ENCODE data around the gene STAT3. TPM values are rescaled to one million over a fixed set of nuclear protein-coding genes. Genes with fewer than 3 reads are reported as not detected.

STAT3 gene
- total and polyA plus RNA-seq, 9 of the 15 experiments (the other 6 are each of a cell fraction or from before 2014, with no cell fraction given): 90.0 to 179 (median 114) TPM

DNA sequence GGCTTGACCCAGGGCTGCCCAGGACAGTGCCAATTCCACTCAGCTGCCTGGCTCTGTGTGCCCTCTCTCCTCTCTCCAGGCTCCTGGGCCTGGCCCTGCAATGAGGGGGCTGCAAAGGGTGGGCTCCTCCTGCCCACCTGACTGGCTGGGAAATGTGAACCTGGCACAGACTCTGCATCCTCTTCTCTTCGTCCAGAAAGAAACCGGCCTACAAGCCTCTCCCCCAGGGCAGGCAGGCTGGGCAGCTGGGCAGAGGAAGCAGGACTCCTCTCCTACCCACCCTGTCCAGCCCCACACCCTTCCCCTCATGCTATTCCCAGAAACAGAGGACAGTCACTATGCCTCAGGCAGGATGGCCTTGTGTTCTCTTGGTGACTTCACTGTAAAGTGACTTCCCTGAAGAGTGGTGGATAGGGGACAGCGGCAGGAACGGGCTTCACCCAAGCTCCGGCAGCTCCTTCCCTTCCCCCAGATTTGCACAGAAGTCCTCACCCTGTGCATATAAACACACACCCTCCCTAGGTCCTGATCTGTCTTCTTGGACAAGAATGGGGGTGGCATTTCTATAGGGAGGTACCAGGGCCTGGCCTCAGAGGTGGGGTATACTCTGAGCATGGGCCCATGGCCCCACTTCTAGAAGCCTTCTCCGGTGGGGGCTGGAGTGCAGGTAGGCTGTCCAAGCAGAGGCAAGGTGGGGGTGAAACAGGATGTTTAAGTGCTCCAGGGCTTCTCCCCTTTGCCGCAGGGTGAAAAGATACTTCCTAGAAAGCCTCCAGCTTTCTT lies 104.8 kb downstream of the STAT3 start:
- Histone ChIP-seq H4K20me1 (replicated peaks; ENCODE audit: control insufficient read depth, insufficient read depth, low read length) (no peaks in the 10 kb centered on the region), H3K9me3 (replicated peaks; ENCODE audit: control insufficient read depth, insufficient read depth, low read depth, low read length) (no peaks in the 10 kb centered on the region), H3K79me2 (ENCODE audit: control insufficient read depth, insufficient read depth, low read length) (peaks cover 80% of the 10 kb centered on the region), H3K4me1 (replicated peaks in 1 of 2; ENCODE audit: control insufficient read depth in 2 of 2, insufficient read depth in 2 of 2, low read length in 2 of 2) (peaks cover 49 to 55% of the 10 kb centered on the region in 2 experiments), H3K27ac (ENCODE audit: extremely low read depth, low read depth, low read length) (peak overlapping the region; percentile 59), H3K4me3 (peak overlapping the region; percentile 17; the same call in 1 of the 2 replicates), H3K9ac (ENCODE audit: insufficient read depth in 1 of 2, low read depth in 2 of 2, low read length in 2 of 2) (peak overlapping the region; percentile 47 to 82), H3K9me1 (ENCODE audit: control insufficient read depth, insufficient read depth, low read length) (no peaks in the 10 kb centered on the region), H3K4me2 (ENCODE audit: insufficient read depth, low read length) (peak overlapping the region; percentile 66), H2AFZ (ENCODE audit: low read depth, low read length) (no peak overlapping the region), H3K27me3 (ENCODE audit: control insufficient read depth in 2 of 2, insufficient read depth in 2 of 2, low read length in 2 of 2) (no peaks in the 10 kb centered on the region), H3K36me3 (ENCODE audit: control insufficient read depth, insufficient read depth, low read length) (peaks cover 37% of the 10 kb centered on the region; the same call in 2 of the 3 replicates)
- in situ Hi-C loops (cut with MboI): no loop called here
- 45% methylated on average over 7 of the region's 7 CpGs for WGBS (ENCODE audit: insufficient coverage, low coverage, missing lambda C conversion rate)
- ATAC-seq: 0 out of 3 replicates have a peak, but pooled peaks have one; percentile 1
- intact Hi-C loops (cut with micrococcal nuclease): no loop called here
- no peak for DNase-seq (ENCODE audit: extremely low read depth in 1 of 4, low spot score in 3 of 4)
- CTCF ChIA-PET (ENCODE audit: low intra/inter-chr PET ratio): no interaction called here
- POLR2A ChIA-PET: interaction anchor here (0.6 to 0.7 kb wide), 3 partner anchors 9 to 231 kb away, joined by 3 read pairs; no protein-coding TSS in a partner anchor
- no peak for FAIRE-seq
- TF ChIP-seq RBM15 (IDR thresholded peaks at IDR 0.05; ENCODE audit: insufficient read depth, low read length): no peak
- no peak for TF ChIP-seq RCOR1 (IDR thresholded peaks at IDR 0.05; ENCODE audit: borderline replicate concordance in 1 of 2, low read depth in 2 of 2, low read length in 2 of 2)
- no peak for TF ChIP-seq ZNF764 (CRISPR knock-in tag; IDR thresholded peaks at IDR 0.05; ENCODE audit: low read depth)
- peak; percentile 69 for TF ChIP-seq RBFOX2 (IDR thresholded peaks at IDR 0.05; ENCODE audit: low read depth, low read length)
- TF ChIP-seq, protein P1, sequence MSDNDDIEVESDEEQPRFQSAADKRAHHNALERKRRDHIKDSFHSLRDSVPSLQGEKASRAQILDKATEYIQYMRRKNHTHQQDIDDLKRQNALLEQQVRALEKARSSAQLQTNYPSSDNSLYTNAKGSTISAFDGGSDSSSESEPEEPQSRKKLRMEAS (CRISPR knock-in tag; IDR thresholded peaks at IDR 0.05): no peak
- TF ChIP-seq MTF1 (CRISPR knock-in tag; IDR thresholded peaks at IDR 0.05; ENCODE audit: borderline replicate concordance): no peak
- TF ChIP-seq ZNF274 (IDR thresholded peaks at IDR 0.05; ENCODE audit: borderline replicate concordance, low read depth, low read length): no peak
- TF ChIP-seq POLR2B (IDR thresholded peaks at IDR 0.05; ENCODE audit: low read depth, partially characterized antibody): no peak
- TF ChIP-seq NFXL1 (CRISPR knock-in tag; IDR thresholded peaks at IDR 0.05): no peak
- peak; percentile 47; the same call in 1 of the 2 replicates for TF ChIP-seq POLR2A (conservative IDR thresholded peaks at IDR 0.05)
- TF ChIP-seq YBX1 (IDR thresholded peaks at IDR 0.05): no peak
- TF ChIP-seq ZNF354B (CRISPR knock-in tag; IDR thresholded peaks at IDR 0.05): no peak
- peak; percentile 73 for TF ChIP-seq POLR2G (IDR thresholded peaks at IDR 0.05; ENCODE audit: low read depth, low read length)
- TF ChIP-seq, protein P2, sequence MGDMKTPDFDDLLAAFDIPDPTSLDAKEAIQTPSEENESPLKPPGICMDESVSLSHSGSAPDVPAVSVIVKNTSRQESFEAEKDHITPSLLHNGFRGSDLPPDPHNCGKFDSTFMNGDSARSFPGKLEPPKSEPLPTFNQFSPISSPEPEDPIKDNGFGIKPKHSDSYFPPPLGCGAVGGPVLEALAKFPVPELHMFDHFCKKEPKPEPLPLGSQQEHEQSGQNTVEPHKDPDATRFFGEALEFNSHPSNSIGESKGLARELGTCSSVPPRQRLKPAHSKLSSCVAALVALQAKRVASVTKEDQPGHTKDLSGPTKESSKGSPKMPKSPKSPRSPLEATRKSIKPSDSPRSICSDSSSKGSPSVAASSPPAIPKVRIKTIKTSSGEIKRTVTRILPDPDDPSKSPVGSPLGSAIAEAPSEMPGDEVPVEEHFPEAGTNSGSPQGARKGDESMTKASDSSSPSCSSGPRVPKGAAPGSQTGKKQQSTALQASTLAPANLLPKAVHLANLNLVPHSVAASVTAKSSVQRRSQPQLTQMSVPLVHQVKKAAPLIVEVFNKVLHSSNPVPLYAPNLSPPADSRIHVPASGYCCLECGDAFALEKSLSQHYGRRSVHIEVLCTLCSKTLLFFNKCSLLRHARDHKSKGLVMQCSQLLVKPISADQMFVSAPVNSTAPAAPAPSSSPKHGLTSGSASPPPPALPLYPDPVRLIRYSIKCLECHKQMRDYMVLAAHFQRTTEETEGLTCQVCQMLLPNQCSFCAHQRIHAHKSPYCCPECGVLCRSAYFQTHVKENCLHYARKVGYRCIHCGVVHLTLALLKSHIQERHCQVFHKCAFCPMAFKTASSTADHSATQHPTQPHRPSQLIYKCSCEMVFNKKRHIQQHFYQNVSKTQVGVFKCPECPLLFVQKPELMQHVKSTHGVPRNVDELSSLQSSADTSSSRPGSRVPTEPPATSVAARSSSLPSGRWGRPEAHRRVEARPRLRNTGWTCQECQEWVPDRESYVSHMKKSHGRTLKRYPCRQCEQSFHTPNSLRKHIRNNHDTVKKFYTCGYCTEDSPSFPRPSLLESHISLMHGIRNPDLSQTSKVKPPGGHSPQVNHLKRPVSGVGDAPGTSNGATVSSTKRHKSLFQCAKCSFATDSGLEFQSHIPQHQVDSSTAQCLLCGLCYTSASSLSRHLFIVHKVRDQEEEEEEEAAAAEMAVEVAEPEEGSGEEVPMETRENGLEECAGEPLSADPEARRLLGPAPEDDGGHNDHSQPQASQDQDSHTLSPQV (IDR thresholded peaks at IDR 0.05): peak; percentile 20; the same call in 1 of the 2 replicates
- BruUV-seq (replicated peaks): no TSS peak
